Upper lobe of left lung (tissue), 4 donors: ENCODE results near the gene ANAPC16.

Source experiments
- POLR2A ChIP-seq, 4 donors: fragments of 450-650 bp; IDR thresholded peaks; one replicate each; pipeline ENCODE4 v1.5.1; 2016 to 2017; ENCODE audit warnings: antibody characterized with exemption in 4 of 4, mild to moderate bottlenecking in 2 of 4
- TF ChIP-seq, protein P1 (sequence below), 6 experiments: fragments of 450-650 bp in 4 of 6; fragments of 200-600 bp in 2 of 6; sonication (generic) in 2 of 6; IDR thresholded peaks; one replicate each; pipeline ENCODE4 v1.5.1; 2016 to 2019; ENCODE audit warnings: antibody characterized with exemption in 6 of 6

DNA sequence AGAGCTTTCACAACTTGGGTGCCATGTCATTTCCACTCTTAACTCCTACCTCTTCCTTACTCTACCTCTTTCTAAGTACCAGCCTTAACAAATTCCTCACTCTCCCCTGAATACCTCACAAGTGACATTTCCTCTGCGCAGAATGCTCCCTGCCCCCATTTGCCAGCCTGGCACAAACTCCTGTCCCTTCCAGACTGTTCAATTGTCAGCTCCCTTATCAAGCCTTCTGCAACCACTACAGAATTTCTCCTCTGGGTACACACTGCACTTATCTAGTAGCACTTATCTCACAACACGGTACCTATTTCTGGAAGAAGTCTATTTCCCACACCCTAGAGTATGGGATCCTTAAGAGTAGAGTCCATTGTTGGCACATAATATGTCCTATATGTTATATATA lies 39.1 kb upstream of the ANAPC16 start:
- TF ChIP-seq, protein P1, sequence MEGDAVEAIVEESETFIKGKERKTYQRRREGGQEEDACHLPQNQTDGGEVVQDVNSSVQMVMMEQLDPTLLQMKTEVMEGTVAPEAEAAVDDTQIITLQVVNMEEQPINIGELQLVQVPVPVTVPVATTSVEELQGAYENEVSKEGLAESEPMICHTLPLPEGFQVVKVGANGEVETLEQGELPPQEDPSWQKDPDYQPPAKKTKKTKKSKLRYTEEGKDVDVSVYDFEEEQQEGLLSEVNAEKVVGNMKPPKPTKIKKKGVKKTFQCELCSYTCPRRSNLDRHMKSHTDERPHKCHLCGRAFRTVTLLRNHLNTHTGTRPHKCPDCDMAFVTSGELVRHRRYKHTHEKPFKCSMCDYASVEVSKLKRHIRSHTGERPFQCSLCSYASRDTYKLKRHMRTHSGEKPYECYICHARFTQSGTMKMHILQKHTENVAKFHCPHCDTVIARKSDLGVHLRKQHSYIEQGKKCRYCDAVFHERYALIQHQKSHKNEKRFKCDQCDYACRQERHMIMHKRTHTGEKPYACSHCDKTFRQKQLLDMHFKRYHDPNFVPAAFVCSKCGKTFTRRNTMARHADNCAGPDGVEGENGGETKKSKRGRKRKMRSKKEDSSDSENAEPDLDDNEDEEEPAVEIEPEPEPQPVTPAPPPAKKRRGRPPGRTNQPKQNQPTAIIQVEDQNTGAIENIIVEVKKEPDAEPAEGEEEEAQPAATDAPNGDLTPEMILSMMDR (IDR thresholded peaks at IDR 0.05), result no peak
- TF ChIP-seq POLR2A (IDR thresholded peaks at IDR 0.05), result no peak
